Measurements from ENCODE around the gene B9D1. TPM values are rescaled to one million over a fixed set of nuclear protein-coding genes. Genes with fewer than 3 reads are reported as not detected.
A peak's percentile ranks its signal among the peaks of the same experiment; 100 is the strongest.

Gene B9D1, protein sequence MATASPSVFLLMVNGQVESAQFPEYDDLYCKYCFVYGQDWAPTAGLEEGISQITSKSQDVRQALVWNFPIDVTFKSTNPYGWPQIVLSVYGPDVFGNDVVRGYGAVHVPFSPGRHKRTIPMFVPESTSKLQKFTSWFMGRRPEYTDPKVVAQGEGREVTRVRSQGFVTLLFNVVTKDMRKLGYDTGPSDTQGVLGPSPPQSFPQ
- total RNA-seq (2014; rRNA removed; shearing (Covaris generic)): 50.5 and 94.6 TPM in 2 replicates

DNA sequence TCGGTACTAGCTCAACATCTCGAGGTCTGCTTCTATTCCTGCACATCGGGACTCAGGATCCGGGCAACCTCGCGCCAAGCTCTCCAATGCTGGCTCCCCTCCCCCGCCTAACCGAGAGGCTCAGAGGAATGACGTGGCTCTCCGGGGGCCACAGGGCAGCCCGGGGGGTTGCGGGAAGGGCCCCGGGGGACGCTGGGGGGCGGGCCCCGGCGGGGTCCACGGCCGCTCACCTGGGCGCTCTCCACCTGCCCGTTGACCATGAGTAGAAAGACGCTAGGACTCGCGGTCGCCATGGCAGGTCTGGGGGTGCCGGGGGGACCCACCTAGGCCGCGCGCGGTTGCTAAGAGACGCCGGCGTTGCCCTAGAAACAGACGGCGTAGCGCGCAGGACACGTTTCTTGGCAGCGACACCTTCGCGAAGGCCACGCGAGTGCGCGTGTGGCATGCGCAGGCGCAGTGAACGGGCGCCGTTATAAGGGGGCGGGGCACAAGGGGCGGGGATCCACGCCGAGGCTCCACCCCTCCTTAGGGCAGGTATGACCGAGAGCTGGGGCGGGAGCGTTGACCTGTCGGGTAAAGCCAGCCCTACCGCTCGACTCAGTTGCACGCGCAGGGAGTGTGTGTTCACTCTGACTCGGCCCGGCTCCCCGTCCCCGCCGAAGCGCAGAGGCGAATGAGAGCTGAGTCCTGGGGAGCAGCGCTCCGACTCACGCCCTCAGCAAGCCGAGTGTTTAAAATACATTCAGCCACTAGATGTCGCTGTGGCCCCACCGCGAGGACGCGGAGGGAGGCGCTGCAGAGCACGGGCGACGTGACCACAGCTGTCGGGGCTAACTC, at the start of gene B9D1:
B9D1 (minus strand) TSS at position 447 of the 837 bp plus-strand sequence; CDS start at position 293, 154 bp downstream.
- DNase-seq (ENCODE audit: low spot score): peak; percentile 95
- in situ Hi-C loops (cut with HindIII; ENCODE audit: low sequenced_read_pairs): loop anchor here (5.0 kb wide), 1 partner anchor 95 kb away; no protein-coding TSS in a partner anchor

DNA sequence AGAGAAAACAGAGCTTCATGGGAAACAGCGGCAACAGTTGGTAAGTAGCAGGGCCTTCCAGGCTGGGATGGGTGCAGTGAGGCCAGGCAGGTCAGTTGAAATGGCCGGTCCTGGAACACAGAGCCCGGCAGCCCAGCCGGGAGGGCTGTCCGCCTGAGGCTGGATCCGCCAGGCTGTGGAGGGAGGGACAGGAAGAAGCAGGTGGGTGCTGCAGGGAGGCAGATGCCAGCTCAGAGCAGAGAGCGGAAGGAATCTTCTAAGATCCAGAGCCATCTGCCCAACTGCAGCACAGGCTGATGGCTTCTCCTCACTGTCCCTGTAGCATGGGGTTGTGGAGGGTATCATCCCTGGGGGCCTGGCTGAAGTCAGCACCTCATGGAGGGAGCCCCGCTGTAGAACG, 49.1 kb upstream of the B9D1 start:
- peak; percentile 90 for DNase-seq (ENCODE audit: low spot score)
- in situ Hi-C loops (cut with HindIII; ENCODE audit: low sequenced_read_pairs): no loop called here

DNA sequence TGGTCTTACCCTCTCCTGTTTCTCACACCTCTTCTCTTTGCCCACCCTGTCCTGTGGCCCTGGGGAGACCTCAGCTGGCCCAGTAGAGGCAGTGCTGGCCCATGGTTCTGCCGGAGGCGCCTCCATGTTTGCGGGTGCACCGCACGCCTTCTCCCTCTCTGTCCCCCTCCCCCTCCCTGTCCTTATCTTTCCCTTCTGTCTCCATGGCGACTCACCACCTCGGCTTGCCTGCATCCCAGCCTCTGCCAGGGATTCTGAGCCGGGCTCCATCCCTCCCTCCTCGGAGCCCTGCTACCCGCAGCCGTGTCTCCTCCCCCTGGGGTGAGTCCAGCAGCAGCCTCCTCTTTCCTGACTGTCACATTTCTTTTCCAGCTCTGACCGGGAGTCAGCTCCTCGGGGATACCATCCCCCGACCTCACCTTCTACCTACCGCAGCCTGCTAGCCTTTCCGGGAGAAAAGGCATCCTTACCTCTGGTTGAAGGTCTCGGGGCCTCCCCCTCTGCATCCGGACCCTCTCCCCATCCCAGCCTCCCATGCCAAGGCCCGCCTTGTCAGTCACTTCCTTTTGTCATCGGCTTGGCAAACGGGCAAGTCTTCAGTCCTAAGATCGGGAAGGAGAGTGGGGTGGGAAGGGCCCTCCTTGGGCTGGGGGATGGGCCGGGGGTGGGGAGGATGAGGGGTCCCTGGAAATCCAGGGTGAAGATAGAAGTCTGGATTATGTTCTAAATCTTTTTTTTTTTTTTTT, 48.5 kb upstream of the B9D1 start, which contains the start of gene RNF112:
RNF112 (plus strand) TSS at position 358 of the 746 bp plus-strand sequence; CDS start at position 535, 177 bp downstream.
- DNase-seq (ENCODE audit: low spot score): peak; percentile 96
- in situ Hi-C loops (cut with HindIII; ENCODE audit: low sequenced_read_pairs): no loop called here

DNA sequence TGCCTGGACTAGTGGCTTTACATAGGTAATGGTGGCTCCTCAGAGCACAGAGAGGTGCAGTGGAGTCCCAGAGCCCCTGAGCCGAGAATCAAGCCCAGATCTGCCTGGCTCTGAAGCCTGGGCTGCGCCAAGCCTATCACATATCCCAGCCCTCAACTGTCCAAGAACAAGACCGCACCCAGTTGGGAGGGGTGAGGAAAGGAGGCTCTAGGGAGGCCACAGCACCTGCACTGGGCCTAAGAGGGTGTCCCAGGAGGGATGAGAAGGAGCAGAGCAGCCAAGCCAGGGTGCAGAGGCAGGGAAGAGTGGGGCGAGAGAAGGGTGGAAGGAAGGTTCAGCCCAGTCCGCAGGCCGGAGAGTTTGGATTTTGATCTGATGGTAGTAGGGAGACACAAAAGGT, 47.6 kb upstream of the B9D1 start:
- in situ Hi-C loops (cut with HindIII; ENCODE audit: low sequenced_read_pairs): no loop called here
- DNase-seq (ENCODE audit: low spot score): no peak

DNA sequence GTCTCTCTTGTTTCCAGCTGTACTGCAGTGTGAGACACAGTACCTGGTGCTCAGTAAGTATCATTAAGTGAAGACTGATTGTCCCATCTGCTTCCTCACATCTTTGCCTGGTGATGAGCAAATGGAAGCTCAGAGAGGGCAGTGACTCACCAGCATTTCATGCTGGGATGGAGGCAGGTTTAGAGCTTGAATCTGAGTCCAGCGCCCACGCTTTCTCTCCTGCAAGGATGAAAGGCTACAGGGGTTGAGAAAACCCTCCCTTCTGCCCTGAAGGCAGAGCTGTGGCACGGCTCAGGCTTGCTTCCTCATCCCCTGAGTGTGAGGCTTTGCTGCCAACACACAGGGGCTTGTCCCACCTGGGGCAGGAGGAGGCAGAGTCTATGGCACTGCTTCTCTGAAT, 47.0 kb upstream of the B9D1 start:
- in situ Hi-C loops (cut with HindIII; ENCODE audit: low sequenced_read_pairs): no loop called here
- DNase-seq (ENCODE audit: low spot score): no peak

DNA sequence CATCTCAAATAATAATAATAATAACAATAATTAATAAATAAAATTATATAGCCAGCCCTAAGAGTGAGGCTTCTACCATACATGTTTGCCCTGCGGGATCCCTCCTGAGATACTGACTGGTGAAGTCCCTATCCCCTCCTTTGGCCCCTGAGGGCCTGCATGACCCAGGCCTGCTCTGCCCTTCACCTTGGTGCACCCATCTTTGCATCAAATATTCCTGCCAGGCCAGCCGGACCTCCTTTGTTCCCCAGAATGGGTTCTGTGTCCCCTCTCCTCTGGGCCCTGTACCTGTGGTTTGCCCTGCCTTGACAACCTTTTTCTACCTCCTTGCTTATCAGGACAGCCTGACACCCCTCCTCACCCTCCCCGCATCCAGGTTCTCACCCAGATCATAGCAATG, 46.5 kb upstream of the B9D1 start:
- no peak for DNase-seq (ENCODE audit: low spot score)
- in situ Hi-C loops (cut with HindIII; ENCODE audit: low sequenced_read_pairs): no loop called here

DNA sequence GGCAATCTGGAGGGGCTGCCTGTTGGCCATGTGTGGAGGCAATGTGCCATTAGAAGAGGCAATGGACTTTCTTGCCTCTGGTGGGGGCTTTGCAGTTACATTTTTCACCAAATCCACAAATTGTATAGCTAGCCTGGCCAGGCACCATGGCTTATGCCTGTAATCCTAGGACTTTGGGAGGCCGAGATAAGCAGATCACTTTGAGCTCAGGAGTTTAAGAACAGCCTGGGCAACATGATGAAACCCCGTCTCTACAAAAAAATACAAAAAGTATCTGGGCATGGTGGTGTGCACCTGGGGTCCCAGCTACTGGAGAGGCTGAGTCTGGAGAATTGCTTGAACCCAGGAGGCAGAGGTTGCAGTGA, 45.8 kb upstream of the B9D1 start:
- in situ Hi-C loops (cut with HindIII; ENCODE audit: low sequenced_read_pairs): no loop called here
- no peak for DNase-seq (ENCODE audit: low spot score)

DNA sequence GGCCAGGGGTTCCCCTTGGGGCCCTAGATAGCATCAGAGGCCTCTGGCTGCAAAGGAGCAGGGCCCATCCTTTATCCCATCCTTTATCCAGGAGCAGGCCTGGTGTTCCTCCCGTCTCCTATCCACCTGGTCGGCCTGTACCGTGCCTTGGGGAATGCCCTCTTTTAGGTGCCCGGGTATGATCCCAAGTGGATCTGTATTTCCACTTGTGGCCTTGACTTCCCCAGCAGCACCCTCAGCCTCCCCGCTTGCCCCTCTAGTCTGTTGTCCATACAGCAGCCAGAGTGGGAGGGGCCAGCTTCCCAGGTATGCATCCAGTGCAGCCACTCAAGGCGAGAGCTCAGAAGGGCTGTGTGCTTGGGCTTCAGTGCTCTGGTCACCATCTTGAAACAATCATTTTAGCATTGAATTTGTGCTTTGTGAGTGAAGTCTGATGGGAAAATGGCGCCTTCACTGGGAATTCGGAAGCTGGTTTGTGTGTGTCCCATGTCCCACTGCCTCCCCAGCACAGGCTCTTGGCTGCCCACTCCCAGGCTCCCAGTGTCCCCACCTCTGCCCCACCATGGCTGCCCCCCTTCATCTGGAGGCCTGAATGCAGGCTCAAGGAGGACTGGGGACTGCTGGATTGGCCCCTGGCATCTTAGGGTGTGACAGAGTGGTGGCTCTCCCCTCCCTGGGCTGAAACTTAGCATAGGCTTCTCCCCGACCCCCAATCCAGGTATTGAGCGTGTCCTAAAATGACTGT, 45.2 kb upstream of the B9D1 start:
- in situ Hi-C loops (cut with HindIII; ENCODE audit: low sequenced_read_pairs): no loop called here
- DNase-seq (ENCODE audit: low spot score): no peak

DNA sequence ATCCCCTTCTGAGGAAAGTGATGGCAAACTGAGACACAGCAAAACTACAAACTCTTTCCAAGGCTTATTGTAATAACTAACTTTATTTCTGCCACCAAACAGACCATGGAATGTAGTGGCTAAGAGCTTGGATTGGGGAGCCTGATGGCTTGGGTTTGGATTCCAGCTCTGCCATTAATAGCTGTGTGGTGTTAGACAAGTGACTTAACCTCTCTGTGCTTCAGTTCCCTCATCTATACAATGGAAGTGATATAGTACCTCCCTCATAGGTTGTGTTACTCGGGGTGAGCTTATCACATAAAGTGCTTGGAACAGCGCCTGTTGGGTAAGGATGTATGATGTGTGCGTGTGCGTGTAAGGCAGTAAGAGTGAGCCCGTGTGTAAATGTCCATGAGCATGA, 42.6 kb upstream of the B9D1 start:
- in situ Hi-C loops (cut with HindIII; ENCODE audit: low sequenced_read_pairs): no loop called here
- DNase-seq (ENCODE audit: low spot score): no peak

DNA sequence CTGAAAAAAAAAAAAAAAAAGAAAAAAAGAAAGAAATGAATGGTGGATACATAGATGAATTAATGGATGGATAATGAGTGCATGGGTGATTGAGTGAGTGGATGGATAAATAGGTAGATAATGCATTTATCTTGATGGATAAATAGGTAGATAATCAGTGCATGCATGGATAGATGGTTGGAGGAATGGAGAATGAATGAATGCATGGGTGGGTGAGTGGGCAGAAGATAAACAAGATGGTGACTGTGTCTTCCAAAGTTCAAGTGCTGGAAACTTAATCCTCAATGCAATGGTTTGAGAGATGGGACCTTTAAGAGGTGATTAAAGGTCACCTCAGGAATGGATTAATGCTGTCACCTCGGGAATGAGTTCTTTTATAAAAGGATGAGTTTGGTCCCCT, 41.7 kb upstream of the B9D1 start:
- in situ Hi-C loops (cut with HindIII; ENCODE audit: low sequenced_read_pairs): no loop called here
- DNase-seq (ENCODE audit: low spot score): no peak

DNA sequence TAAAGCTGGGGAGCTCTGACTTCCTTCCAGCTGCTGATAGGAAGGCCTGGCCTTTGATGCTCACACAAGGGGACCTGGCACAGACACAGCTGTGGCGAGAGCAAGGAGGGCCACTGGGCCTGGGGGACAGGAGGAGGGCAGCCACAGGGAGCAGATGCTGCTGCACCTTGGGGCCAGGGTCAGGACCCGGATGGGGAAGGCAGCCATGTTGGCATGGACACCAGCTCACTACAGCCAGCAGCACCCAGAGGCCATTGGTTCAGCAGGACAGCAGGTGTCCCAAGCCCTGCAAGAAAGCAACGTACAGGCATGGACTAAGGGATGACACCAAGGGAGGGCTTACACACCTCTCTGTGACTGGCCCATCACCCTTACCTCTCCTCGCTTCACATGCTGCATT, 40.5 kb upstream of the B9D1 start:
- in situ Hi-C loops (cut with HindIII; ENCODE audit: low sequenced_read_pairs): no loop called here
- DNase-seq (ENCODE audit: low spot score): no peak

DNA sequence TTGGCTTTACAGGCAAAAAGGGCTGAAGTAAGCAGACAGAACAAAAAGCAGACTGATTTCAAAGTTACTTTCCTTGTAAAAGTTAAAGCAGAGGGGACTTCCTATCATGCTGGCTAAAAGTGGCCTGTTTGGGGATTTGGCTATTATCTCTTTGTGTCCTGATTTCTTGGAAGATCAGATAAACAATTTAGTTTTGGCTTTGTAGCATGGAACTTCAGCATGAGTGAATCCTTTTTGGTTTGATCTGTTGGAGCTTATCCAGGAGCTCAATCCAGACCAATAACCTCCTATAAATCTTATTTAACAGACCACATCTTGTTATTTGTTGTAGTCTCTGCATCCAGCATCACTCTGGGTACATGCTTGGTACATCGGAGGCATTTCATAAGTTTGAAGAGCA, 39.6 kb upstream of the B9D1 start:
- in situ Hi-C loops (cut with HindIII; ENCODE audit: low sequenced_read_pairs): no loop called here
- no peak for DNase-seq (ENCODE audit: low spot score)

DNA sequence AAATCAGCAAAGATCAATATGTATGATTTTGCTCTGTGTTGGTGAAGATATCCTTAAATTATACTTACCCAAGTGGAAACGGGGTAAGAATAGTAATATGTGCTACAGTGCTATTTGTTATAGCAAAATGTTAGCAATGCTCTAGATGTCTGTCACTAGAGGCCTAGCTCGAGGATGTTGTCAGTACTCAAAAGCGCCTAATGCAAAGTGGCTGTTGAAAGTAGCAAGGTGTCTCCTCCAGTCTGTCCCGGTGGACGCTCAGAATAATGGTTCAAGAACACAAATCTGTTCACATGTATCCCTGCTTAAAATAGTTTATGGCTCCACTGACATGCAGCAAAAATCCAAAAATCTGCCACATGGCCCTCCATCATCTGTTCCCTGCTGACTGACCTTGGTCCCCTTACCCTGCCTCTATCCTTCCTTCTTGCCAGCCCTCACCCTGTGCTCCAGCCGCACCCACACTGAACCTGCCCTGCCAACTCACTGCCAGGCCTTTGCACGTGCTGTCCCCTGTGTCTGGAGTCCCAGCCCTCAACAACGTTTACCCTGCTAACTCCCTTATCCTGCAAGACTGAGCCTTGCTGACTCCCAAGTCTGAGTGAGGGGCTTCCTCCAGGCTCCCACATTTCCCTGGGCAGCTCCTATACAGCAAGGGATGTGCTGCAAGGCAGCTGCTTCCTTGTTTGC, 38.9 kb upstream of the B9D1 start:
- in situ Hi-C loops (cut with HindIII; ENCODE audit: low sequenced_read_pairs): no loop called here
- DNase-seq (ENCODE audit: low spot score): no peak

DNA sequence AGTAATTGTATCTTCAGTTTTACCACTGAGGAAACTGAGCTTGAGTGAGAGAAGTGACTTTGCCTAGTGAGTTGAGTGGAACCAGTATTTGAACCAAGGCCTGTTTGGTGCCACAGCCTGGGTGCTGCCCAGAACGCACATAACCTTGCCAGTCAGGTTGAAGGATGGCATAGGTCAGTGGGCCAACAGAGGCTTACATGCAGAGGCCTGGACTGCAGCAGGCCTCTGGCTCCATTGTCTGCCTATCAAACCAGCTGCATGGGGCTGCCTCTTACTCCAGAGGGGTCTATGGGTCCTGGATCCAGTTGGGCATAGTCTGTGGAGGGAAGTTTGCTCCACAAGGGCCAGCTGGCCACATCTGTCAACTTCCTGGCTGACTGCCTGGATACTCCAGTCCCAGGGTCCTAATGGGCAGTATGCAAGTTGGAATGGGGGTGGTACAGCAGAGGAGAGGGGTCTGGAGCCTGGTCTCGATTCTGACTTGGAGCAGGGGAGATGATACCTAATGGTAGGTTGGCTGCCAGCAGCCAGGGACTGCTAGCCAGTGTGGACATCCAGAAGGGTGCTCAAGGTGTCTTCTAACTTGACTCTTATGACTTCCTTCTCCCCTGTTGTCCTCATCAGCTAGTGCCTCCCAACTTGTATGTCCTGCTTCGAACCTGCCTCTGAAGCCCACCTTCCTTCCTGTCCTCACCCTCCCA, 37.4 kb upstream of the B9D1 start:
- in situ Hi-C loops (cut with HindIII; ENCODE audit: low sequenced_read_pairs): no loop called here
- DNase-seq (ENCODE audit: low spot score): no peak

DNA sequence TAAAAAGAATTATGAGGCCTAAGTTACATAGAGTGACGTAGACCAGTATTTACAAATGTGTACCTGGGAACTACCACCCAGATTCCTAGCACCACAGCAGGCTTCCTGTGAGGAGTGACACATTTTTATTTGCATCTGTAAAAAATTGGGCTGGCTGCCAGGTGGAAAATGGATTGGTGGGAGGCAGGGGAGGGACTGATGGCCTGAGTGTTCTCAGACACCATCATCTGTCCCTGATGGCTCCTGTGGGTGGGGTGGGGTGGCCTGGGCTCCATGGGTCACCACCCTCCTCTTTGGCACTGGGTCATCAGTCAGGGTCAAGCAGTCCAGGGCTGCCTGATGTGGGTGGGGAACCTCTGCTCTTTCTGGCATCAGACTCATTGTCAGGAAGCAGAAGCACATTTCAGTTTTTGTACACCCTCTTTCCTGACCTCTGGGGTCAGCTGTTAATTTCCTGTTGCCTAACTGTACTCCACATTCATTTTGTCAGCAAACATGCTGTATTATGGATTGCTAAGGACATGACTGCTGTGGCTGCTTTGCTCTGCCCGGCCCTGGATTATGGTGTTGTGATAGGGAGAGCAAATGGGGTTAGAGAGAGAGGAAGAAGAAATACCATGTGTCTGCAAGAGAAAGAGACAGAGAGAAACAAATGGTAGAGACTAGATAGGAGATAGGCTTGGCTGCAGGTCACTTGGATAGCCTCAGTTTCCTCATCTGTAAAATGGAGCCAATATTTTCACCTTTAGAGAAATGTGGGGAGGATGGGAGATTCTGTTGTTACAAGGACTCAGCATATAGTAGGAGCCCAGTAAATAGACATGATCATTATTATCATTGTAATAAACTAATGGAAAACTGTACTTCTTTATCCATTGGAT, 36.0 kb upstream of the B9D1 start:
- DNase-seq (ENCODE audit: low spot score): no peak
- in situ Hi-C loops (cut with HindIII; ENCODE audit: low sequenced_read_pairs): no loop called here

DNA sequence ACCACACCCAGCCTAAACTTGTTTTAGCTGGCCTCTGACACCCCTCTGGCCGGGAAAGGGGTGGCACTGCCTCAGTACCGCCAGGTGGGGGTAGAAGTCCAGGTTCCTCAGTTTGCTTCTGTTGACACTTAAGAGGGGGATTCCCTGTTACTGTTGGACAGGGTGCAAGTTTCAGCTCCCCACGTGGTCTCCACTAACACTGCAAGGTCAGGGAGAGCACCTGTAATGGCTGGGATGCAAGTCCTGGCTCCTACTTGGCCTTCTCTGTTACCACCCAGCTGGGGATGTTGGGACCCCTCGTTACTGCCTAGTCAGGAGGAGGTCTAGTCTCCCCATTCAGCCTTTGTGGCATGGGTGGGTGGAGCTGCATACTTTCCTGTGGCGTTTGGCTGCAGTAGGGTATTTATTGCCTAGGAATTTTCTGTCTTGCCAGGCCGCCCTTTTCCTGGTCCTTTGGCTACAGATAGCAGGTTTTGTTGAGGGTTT, 35.1 kb upstream of the B9D1 start:
- in situ Hi-C loops (cut with HindIII; ENCODE audit: low sequenced_read_pairs): no loop called here
- DNase-seq (ENCODE audit: low spot score): no peak

DNA sequence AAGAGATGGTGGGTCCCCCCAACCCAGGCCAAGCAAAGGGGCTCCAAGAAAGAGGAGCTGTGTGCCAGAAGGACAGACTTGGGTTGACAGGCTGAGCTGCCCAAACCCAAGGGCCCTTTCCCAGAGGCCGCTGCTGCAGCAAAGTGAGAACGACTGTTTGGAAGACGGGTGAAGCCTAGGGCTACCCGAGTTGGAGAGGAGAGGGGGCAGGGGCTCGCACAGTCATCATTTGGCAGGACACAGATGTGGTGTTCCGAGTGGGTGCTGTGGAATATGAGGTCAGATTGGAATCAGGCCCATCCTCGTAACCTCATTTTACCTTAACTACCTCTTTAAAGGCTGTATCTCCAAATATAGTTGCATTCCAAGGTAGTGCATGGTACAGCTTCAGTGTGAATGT, 29.8 kb upstream of the B9D1 start:
- DNase-seq (ENCODE audit: low spot score): no peak
- in situ Hi-C loops (cut with HindIII; ENCODE audit: low sequenced_read_pairs): no loop called here

All from G401 (cell line).